COLO668 (cell line): ENCODE results near the gene EFCC1.

Experiments
- DNase-seq: peaks from one replicate; lab custom pipeline; 2025; ENCODE audit not compliant: unreplicated experiment; lab: John Stamatoyannopoulos, UW

Gene EFCC1

GRCh38 chr3:128994581-128995546 lies 6.2 kb upstream of the EFCC1 start:
- DNase-seq, result no peak

GRCh38 chr3:128995737-128996136 lies 5.4 kb upstream of the EFCC1 start:
- no peak for DNase-seq

- DNase-seq, result no peak
Observed at GRCh38 chr3:128996200-128996599, 4.9 kb upstream of the EFCC1 start.

- DNase-seq, result no peak
Observed at GRCh38 chr3:128996726-128997125, 4.4 kb upstream of the EFCC1 start.

- DNase-seq, result no peak
Observed at GRCh38 chr3:128997486-128998133, 3.5 kb upstream of the EFCC1 start.

GRCh38 chr3:128998561-128998960 lies 2.5 kb upstream of the EFCC1 start:
- DNase-seq, result no peak

GRCh38 chr3:128999102-128999501 lies 2.0 kb upstream of the EFCC1 start:
- no peak for DNase-seq

- no peak for DNase-seq
Observed at GRCh38 chr3:129000742-129001100, 383 bp upstream of the EFCC1 start.

GRCh38 chr3:129001806-129002572 lies 885 bp downstream of the EFCC1 start:
- no peak for DNase-seq

- DNase-seq, result peak; percentile 9
Observed at GRCh38 chr3:129002573-129003569, 1.8 kb downstream of the EFCC1 start.

- DNase-seq, result peak; percentile 88
Observed at GRCh38 chr3:129003578-129004112, 2.5 kb downstream of the EFCC1 start.

GRCh38 chr3:129004639-129005295 lies 3.7 kb downstream of the EFCC1 start:
- peak; percentile 56 for DNase-seq

- peak; percentile 46 for DNase-seq
Observed at GRCh38 chr3:129005526-129006303, 4.6 kb downstream of the EFCC1 start.

GRCh38 chr3:129006864-129007263 lies 5.8 kb downstream of the EFCC1 start:
- DNase-seq, result no peak

GRCh38 chr3:129007792-129008191 lies 6.7 kb downstream of the EFCC1 start:
- no peak for DNase-seq

GRCh38 chr3:129009266-129009665 lies 8.2 kb downstream of the EFCC1 start:
- DNase-seq, result no peak

GRCh38 chr3:129010310-129010956 lies 9.3 kb downstream of the EFCC1 start:
- DNase-seq, result no peak

- DNase-seq, result no peak
Observed at GRCh38 chr3:129013491-129013891, 12.4 kb downstream of the EFCC1 start.
